Mucosa of descending colon (tissue), 3 donors: ENCODE data around the gene ASPG. TPM values are rescaled to one million over a fixed set of nuclear protein-coding genes. Genes with fewer than 3 reads are reported as not detected.

Source experiments
- ATAC-seq: fragments of 200-7000 bp; cut with Tn5 transposase; one replicate; pipeline ENCODE4 v1.9.1; 2020; ENCODE audit warnings: mild to moderate bottlenecking, moderate library complexity
- DNase-seq, 3 donors: peaks; one replicate each; pipeline ENCODE4 v3.0.0-alpha.2; 2020
- H3K36me3 ChIP-seq: fragments of 200-600 bp; one replicate; pipeline ENCODE4 v1.8.0; 2021; ENCODE audit warnings: low read depth, mild to moderate bottlenecking
- H3K4me1 ChIP-seq: fragments of 200-600 bp; one replicate; pipeline ENCODE4 v1.8.0; 2021; ENCODE audit warnings: low read depth, mild to moderate bottlenecking
- H3K4me3 ChIP-seq: fragments of 200-600 bp; one replicate; pipeline ENCODE4 v1.8.0; 2021; ENCODE audit warnings: mild to moderate bottlenecking
- H3K9me3 ChIP-seq: fragments of 200-600 bp; one replicate; pipeline ENCODE4 v1.8.0; 2021; ENCODE audit warnings: mild to moderate bottlenecking
- CTCF ChIP-seq: fragments of 200-600 bp; IDR thresholded peaks from one replicate; pipeline ENCODE4 v1.8.0; 2022; ENCODE audit warnings: antibody characterized with exemption, mild to moderate bottlenecking
- intact Hi-C, 2 donors: fragments of 100-400 bp; cut with DNase I in 1 of 2; cut with micrococcal nuclease in 1 of 2; formaldehyde crosslinking; loops; one replicate each; pipeline versions ENCODE4 v1.11.0 to v1.11.1; 2022; cut with DNase I, micrococcal nuclease
- total RNA-seq, 3 donors: library from RNA; stranded (reverse); fragmentation: NEBNext Ultra II Directional in 2 of 3; extraction: Animal tissue kit (Norgen Biotek cat#: 25700) in 2 of 3; gene quantifications; one replicate each; pipeline versions ENCODE4 v1.2.1 to v1.2.4, GENCODE V29; 2021 to 2023
- donor health status: DM: no; HTN: no; CAD: no; lungs with moderate emphysema.
- donor health status: DM: no; HTN: no; CAD: no.
- donor health status: DM: no; HTN: yes; CAD: no.

Gene ASPG
- total RNA-seq, 3 donors from 2014 or later: 2.1 to 15.0 (median 14.2) TPM

- DNase-seq: no peak
- TF ChIP-seq CTCF: no peak
- H3K4me3 ChIP-seq: no peak overlapping the region
- no peaks in the 10 kb centered on the region for H3K36me3 ChIP-seq
- no peak for ATAC-seq
- H3K9me3 ChIP-seq: no peaks in the 10 kb centered on the region
- intact Hi-C loops: no loop called here
- H3K4me1 ChIP-seq: no peaks in the 10 kb centered on the region
These were observed 45.0 kb upstream of the ASPG start for GRCh38 chr14:104040539-104040938.

- Histone ChIP-seq H3K4me3 (no peak overlapping the region), H3K36me3 (no peaks in the 10 kb centered on the region), H3K4me1 (no peaks in the 10 kb centered on the region), H3K9me3 (no peaks in the 10 kb centered on the region)
- no peak for TF ChIP-seq CTCF
- DNase-seq (no peak), ATAC-seq (no peak)
- intact Hi-C loops: no loop called here
These were observed 43.9 kb upstream of the ASPG start for GRCh38 chr14:104041430-104042104.

GRCh38 chr14:104044016-104044415, 41.5 kb upstream of the ASPG start:
- ATAC-seq (no peak), DNase-seq (no peak)
- no peaks in the 10 kb centered on the region for H3K36me3 ChIP-seq
- intact Hi-C loops: no loop called here
- H3K4me3 ChIP-seq: no peak overlapping the region
- H3K9me3 ChIP-seq: no peaks in the 10 kb centered on the region
- TF ChIP-seq CTCF: no peak
- no peaks in the 10 kb centered on the region for H3K4me1 ChIP-seq

- DNase-seq: no peak
- H3K9me3 ChIP-seq: no peaks in the 10 kb centered on the region
- no peak overlapping the region for H3K4me3 ChIP-seq
- no peaks in the 10 kb centered on the region for H3K4me1 ChIP-seq
- TF ChIP-seq CTCF: no peak
- intact Hi-C loops: no loop called here
- no peak for ATAC-seq
- H3K36me3 ChIP-seq: no peaks in the 10 kb centered on the region
These were observed 37.7 kb upstream of the ASPG start for GRCh38 chr14:104047761-104048160.

- no peaks in the 10 kb centered on the region for H3K9me3 ChIP-seq
- DNase-seq (no peak), ATAC-seq (no peak)
- no peak overlapping the region for H3K4me3 ChIP-seq
- no peak for TF ChIP-seq CTCF
- H3K4me1 ChIP-seq: no peaks in the 10 kb centered on the region
- no peaks in the 10 kb centered on the region for H3K36me3 ChIP-seq
- intact Hi-C loops: no loop called here
These were observed 36.6 kb upstream of the ASPG start for GRCh38 chr14:104048758-104049507.
